H1 (cell line): ENCODE data around the gene BLNK. TPM values are rescaled to one million over a fixed set of nuclear protein-coding genes. Genes with fewer than 3 reads are reported as not detected.

Source experiments
- EZH2 ChIP-seq: fragments of 200-600 bp; sonication (generic); IDR thresholded peaks from 2 replicates; pipeline ENCODE4 v1.7.1; 2012; ENCODE audit warnings: low read depth, mild to moderate bottlenecking, moderate library complexity, low read length, inconsistent platforms; ENCODE audit not compliant: severe bottlenecking
- RBBP5 ChIP-seq: IDR thresholded peaks from 2 replicates; pipeline ENCODE4 v1.7.1; 2012; ENCODE audit warnings: low read depth, mild to moderate bottlenecking, inconsistent platforms, low read length, moderate library complexity, borderline replicate concordance
- SIN3A ChIP-seq, 2 experiments: IDR thresholded peaks in 1 of 2; conservative IDR thresholded peaks in 1 of 2; 2 replicates each; pipeline ENCODE4 v1.6.1; 2011 to 2012; ENCODE audit warnings: low read length in 2 of 2, improper control_type of control experiment in 1 of 2, low read depth in 1 of 2, mild to moderate bottlenecking in 1 of 2
- SIX5 ChIP-seq: IDR thresholded peaks from 2 replicates; pipeline ENCODE4 v1.6.1; 2011; ENCODE audit warnings: mild to moderate bottlenecking, low read depth, low read length
- TEAD4 ChIP-seq: IDR thresholded peaks from 2 replicates; pipeline ENCODE4 v1.6.1; 2012; ENCODE audit warnings: low read depth, low read length, inconsistent platforms, mixed read lengths
- polyA plus RNA-seq, 7 experiments: library from polyadenylated mRNA; depleted of rRNA in 3 of 7; stranded (reverse) in 5 of 7; unstranded in 2 of 7; fragments of >200 nt in 5 of 7; fragments of 200-250 nt in 2 of 7; gene quantifications; 1 replicate in 5 of 7; 2 replicates in 1 of 7; 4 replicates in 1 of 7; pipeline versions ENCODE4 v1.2.1 to v1.2.3, GENCODE V29; 2011 to 2013; ENCODE audit warnings: missing spikeins in 2 of 7, mixed read lengths in 2 of 7
- total RNA-seq: library from RNA; stranded (reverse); fragmentation: NEBNext Ultra II Directional; extraction: Animal tissue kit (Norgen Biotek cat#: 25700); gene quantifications from 2 replicates; pipeline ENCODE4 v1.2.1, GENCODE V29; 2021

The BLNK gene
- total and polyA plus RNA-seq, 2 of the 8 experiments (the other 6 are each of a cell fraction or from before 2014, with no cell fraction given), result not detected

GRCh38 chr10:96298362-96298761 is 27.0 kb upstream of the BLNK start (continued):
- TF ChIP-seq SIX5, result no peak
- no peak for TF ChIP-seq RBBP5
- no peak for TF ChIP-seq TEAD4
- TF ChIP-seq EZH2, result no peak
- TF ChIP-seq SIN3A (conservative IDR thresholded peaks at IDR 0.05 in 1 of 2, IDR thresholded peaks at IDR 0.05 in 1 of 2; ENCODE audit: low read depth in 1 of 2, low read length in 2 of 2), result no peak
